ENCODE data around the gene TRIM44. TPM values are rescaled to one million over a fixed set of nuclear protein-coding genes. Genes with fewer than 3 reads are reported as not detected.

TRIM44 gene, protein sequence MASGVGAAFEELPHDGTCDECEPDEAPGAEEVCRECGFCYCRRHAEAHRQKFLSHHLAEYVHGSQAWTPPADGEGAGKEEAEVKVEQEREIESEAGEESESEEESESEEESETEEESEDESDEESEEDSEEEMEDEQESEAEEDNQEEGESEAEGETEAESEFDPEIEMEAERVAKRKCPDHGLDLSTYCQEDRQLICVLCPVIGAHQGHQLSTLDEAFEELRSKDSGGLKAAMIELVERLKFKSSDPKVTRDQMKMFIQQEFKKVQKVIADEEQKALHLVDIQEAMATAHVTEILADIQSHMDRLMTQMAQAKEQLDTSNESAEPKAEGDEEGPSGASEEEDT
- 39.9 TPM for total RNA-seq
- long read RNA-seq, full-length matches to known transcripts, result 45 of 51 reads
- long read RNA-seq, partial matches to known transcripts, result 1 of 51 reads
- long read RNA-seq, other reads (novel, unspliced or antisense), result 5 of 51 reads

DNA sequence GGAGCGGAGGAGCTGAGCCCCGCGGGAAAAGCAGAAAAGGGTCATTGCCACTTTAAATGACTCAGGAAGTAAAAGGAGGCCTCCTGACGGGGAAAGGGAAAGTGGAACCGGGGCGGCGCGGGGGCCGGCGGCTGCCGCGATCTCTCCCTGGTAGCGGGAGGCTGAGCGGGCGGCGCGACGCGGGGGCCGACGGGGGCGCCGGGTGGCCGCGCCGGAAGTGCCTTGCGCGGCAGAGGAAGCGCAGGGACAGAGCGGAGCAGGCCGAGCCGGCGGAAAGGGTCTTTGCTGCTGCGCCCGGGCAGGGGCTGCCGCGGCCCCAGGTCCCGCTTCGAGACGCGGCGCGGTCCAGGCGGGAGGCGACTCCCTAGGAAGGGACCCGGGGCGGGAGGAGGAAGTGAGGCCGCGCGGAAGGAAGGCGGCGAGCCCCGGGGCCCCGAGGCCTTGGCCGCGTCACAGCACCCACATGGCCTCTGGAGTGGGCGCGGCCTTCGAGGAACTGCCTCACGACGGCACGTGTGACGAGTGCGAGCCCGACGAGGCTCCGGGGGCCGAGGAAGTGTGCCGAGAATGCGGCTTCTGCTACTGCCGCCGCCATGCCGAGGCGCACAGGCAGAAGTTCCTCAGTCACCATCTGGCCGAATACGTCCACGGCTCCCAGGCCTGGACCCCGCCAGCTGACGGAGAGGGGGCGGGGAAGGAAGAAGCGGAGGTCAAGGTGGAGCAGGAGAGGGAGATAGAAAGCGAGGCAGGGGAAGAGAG is at the start of gene TRIM44:
TRIM44 (plus strand) TSS at position 127 of the 759 bp plus-strand sequence; CDS start at position 464, 337 bp downstream.
- DNase-seq (ENCODE audit: missing footprints) (peak; percentile 90), ATAC-seq (peak; percentile 96)
- intact Hi-C loops (cut with DNase I), result loop anchor here (2.0 to 5.0 kb wide), 3 partner anchors 44 to 279 kb away; partner anchors contain the start of genes FJX1 and LDLRAD3

DNA sequence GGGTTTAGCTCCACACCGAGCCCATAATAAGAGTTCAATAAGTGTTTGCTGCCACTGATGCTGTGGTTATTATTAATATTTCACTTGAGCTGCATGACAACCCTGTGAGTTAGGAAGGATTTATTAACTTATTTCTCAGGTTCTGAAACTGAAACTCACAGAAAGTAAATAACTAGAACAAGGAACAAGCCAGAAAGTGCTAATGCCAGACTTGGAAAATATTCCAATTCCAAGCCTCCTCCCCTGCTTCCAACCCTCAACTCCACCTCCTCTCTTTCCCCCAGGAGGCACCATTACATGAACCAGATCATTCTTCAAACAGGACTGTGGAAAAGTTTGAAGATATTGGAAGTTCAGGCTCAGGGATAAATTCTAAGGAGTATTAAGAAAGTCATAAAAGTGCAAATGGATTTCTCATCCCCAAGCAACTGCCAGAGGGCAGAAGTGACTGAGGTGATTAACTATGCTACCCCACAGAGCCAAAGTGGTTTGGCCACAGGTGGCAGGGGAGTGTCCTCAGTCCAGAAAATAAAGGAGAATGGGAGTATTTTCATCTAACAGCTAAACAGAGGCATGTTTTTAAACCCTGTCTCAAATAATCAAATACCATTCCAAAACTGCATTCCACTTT is 47.5 kb upstream of the TRIM44 start:
- intact Hi-C loops (cut with DNase I), result loop anchor here (2.0 to 5.0 kb wide), 4 partner anchors 207 to 862 kb away; no protein-coding TSS in a partner anchor
- no peak for ATAC-seq
- DNase-seq (ENCODE audit: missing footprints), result no peak

DNA sequence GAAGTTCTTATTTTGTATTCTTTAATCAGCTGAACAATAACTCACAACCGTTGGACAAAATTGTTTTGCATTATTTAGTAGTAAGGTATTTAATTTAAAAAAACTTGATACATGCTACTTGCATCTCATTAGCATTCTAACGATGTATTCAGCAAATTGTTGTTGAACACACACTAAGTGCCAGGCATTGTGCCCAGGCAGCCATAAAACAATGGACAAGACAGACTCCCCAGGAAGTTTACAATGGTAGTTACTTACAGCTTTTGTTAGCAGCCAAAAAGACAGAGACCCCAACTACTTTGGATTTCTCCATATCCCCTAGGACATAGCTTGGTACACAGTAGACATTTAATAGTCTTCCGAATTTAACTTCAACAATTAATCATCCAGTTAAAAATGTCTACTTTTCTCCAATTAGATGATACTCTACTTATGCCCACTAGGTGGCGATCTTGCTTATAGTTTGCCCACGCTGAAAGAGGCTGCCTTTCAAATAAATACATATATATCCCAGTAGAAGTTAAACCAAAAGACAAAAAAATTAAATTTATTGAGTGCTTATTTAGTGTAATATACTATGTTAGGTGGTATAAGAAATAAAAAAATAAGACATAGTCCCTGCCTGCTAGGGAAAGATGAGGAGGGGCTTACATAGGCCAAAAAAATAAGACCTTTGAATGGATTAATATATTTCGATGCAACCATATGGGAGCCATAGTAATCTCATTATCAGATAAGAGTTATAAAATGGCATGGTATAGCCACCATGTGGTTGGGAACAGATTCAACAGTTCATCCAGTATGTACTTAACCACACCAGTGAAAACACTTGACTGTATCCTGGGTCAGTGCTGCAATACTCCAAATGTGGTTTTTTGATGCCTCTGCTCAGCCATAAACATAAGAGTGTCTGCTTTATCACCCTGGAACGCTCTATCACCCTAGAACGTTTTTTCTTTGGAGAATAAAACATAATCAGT is 46.4 kb upstream of the TRIM44 start:
- ATAC-seq (no peak), DNase-seq (ENCODE audit: missing footprints) (no peak)
- intact Hi-C loops (cut with DNase I), result loop anchor here (2.0 to 5.0 kb wide), 5 partner anchors 206 to 861 kb away; no protein-coding TSS in a partner anchor

DNA sequence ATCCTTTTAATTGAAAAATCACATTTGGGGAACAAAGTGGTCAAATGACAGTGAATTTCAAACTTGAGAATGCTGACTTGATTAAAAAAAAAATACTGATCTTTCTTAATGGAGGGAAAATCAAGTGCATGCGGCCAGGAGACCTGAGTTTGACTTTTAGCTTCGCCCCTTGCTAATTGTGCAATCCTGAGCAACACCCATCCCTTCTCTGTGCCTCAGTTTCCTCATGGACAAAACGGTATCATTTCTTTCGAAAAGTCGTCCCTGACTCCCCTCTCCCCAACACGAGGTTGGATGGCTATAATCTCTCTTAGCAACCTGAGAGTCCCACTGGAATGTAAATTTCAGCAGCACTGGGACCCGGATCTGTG is 45.3 kb upstream of the TRIM44 start:
- DNase-seq (ENCODE audit: missing footprints), result no peak
- intact Hi-C loops (cut with DNase I), result loop anchor here (2.0 to 5.0 kb wide), 4 partner anchors 205 to 860 kb away; no protein-coding TSS in a partner anchor

DNA sequence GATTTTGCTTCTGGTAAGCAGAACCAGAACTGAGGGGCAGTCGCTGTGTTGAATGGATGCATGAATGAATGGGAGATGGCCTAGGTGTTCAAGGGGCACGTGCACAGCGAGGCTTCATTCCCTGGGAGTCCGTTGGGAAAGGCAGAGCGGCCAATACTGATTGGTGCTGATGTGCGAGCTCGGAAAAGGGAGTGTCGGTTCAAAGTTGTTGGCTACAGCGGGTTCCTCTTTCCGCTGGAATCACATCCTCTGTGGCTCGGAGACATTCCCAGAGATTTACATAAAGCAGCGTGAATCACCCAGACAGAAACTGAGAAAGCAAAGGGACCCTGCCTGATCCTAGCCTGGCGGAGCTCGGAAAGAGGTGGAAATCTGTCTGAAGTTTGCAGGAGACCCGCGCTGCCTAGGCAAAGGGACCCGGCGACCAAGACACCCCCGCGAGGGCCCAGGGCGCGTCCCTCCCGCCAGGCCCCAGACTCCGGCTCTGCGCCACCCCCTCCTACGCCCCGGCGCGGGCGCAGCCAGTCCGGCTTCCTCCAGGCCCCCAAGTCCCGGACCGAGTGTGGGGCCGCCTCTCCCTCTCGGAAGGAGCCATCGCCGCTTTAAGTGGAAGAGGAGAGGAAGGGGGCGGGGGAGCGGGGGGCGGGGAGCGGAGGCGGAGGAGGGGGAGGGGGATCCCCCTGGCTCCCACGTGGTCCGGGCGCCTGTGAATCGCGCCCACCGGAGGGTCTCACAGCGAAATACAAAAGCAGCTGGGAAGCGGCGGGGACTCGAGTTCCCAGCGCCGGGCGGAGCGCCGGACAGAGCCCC is 44.7 kb upstream of the TRIM44 start, which contains the start of gene FJX1:
FJX1 (plus strand) TSS at position 774 of the 810 bp plus-strand sequence. CDS start 177 bp downstream, outside the sequence.
- DNase-seq (ENCODE audit: missing footprints) (peak; percentile 77), ATAC-seq (peak; percentile 64)
- intact Hi-C loops (cut with DNase I), result loop anchor here (2.0 to 5.0 kb wide), 5 partner anchors 45 to 859 kb away; partner anchors contain the start of gene TRIM44

More for the DNA sequence above, 45.3 kb upstream of the TRIM44 start:
- no peak for ATAC-seq

DNA sequence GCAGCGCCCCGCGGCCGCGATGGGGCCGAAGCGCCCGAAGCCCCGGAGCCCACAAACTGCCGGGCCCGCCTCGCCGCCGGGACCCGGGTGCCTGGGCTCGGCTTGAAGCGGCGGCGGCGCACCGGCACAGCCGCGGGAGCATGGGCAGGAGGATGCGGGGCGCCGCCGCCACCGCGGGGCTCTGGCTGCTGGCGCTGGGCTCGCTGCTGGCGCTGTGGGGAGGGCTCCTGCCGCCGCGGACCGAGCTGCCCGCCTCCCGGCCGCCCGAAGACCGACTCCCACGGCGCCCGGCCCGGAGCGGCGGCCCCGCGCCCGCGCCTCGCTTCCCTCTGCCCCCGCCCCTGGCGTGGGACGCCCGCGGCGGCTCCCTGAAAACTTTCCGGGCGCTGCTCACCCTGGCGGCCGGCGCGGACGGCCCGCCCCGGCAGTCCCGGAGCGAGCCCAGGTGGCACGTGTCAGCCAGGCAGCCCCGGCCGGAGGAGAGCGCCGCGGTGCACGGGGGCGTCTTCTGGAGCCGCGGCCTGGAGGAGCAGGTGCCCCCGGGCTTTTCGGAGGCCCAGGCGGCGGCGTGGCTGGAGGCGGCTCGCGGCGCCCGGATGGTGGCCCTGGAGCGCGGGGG is 44.0 kb upstream of the TRIM44 start:
- peak; percentile 62 for DNase-seq (ENCODE audit: missing footprints)
- ATAC-seq, result peak; percentile 19
- intact Hi-C loops (cut with DNase I), result loop anchor here (2.0 to 5.0 kb wide), 4 partner anchors 44 to 859 kb away; partner anchors contain the start of gene TRIM44

DNA sequence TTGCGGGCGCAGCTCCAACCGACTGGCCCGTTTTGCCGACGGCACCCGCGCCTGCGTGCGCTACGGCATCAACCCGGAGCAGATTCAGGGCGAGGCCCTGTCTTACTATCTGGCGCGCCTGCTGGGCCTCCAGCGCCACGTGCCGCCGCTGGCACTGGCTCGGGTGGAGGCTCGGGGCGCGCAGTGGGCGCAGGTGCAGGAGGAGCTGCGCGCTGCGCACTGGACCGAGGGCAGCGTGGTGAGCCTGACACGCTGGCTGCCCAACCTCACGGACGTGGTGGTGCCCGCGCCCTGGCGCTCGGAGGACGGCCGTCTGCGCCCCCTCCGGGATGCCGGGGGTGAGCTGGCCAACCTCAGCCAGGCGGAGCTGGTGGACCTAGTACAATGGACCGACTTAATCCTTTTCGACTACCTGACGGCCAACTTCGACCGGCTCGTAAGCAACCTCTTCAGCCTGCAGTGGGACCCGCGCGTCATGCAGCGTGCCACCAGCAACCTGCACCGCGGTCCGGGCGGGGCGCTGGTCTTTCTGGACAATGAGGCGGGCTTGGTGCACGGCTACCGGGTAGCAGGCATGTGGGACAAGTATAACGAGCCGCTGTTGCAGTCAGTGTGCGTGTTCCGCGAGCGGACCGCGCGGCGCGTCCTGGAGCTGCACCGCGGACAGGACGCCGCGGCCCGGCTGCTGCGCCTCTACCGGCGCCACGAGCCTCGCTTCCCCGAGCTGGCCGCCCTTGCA is 43.3 kb upstream of the TRIM44 start:
- peak; percentile 33 for ATAC-seq
- peak; percentile 58 for DNase-seq (ENCODE audit: missing footprints)
- intact Hi-C loops (cut with DNase I), result loop anchor here (2.0 to 5.0 kb wide), 4 partner anchors 44 to 858 kb away; partner anchors contain the start of gene TRIM44

DNA sequence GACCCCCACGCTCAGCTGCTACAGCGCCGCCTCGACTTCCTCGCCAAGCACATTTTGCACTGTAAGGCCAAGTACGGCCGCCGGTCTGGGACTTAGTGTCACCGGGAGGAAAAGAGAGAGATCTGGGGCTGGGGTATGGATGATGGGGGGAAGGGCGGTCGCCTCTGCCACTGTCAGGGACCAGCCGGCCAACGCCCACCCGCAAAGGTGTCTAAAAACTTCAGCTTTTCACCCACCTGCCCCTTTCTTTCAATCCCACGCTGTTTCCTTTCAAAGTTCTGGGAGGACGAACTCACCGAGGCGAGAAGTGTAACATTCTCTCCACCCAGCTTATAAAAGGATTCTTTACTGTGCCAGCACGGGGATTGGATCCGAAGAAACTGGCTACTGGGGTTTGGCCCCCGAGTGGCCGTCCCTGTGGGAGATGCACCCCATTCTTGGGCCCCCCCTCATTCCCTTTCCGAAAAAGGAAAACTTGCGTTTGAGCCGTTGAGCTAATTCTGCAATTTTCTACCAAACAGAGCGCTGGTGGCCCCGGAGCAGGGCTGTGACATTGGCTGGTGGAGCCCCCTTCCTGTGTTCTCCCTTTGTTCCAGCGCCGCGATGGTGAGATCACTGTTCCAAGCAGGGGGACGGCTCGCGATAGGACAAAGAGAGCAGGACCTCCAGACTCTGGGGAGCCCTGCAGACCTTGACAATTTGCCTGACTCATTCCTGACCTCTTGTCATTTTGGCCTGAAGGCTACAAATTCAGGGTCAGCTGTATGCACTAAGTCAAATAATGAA is 42.5 kb upstream of the TRIM44 start:
- intact Hi-C loops (cut with DNase I), result loop anchor here (2.0 to 5.0 kb wide), 4 partner anchors 43 to 857 kb away; partner anchors contain the start of gene TRIM44
- DNase-seq (ENCODE audit: missing footprints) (peak; percentile 74), ATAC-seq (no peak)

DNA sequence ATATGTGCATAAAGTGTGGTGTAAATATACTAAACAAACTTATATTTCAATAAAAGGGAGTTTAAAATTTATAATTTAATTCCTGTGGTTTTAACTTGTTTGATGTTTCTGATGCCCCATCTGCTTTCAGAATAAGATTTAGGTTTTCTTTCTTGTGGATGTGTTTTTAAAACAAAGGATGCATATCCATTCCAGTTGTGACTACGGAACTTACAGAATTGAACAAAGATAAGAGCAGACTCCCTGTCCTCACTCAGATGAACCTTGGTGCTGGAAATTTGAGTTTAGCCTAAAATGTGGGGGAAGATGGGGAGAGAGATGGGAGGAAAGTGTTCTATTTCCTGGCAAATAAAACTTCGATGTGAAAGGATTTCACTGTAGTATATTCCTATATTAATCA is 41.8 kb upstream of the TRIM44 start:
- ATAC-seq, result no peak
- no peak for DNase-seq (ENCODE audit: missing footprints)
- intact Hi-C loops (cut with DNase I), result no loop called here

DNA sequence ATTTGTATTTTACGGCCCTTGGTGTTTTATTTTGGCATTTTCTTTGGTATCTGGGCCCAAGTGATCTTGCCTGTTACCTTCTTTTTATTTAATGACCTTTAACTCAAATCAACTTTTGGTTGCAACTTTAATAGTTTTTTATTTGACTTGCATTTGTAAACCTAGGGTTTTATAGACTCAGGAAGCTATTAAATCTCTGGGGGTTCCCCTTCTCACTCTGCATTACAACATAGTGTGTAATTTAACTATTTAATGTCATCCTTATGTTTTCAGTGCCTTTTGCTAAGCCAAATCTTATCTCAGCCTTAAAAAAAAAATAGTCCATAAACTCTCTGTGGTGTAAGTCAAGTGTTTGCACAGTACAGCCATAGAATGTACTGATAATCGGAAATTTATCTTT is 41.0 kb upstream of the TRIM44 start:
- intact Hi-C loops (cut with DNase I), result no loop called here
- DNase-seq (ENCODE audit: missing footprints) (no peak), ATAC-seq (no peak)

DNA sequence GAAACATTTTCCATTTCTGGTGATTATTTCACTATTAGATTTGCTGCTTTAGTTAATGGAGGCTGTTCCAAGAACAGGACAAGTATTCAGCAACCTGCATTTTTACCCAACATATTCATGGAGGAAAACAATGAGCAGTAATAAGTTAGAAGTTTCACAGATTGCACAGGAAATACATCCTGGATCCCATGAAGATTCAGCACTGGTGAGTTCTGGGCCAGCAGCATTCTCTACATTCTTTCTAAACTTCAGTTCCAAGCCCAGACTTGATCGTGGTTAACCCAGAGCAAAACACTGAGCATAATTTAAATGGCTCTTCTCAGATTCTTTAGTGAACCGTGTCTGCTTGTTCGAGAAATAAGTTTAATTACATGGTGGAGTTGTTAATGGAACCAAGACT is 40.5 kb upstream of the TRIM44 start:
- DNase-seq (ENCODE audit: missing footprints) (no peak), ATAC-seq (no peak)
- intact Hi-C loops (cut with DNase I), result no loop called here

DNA sequence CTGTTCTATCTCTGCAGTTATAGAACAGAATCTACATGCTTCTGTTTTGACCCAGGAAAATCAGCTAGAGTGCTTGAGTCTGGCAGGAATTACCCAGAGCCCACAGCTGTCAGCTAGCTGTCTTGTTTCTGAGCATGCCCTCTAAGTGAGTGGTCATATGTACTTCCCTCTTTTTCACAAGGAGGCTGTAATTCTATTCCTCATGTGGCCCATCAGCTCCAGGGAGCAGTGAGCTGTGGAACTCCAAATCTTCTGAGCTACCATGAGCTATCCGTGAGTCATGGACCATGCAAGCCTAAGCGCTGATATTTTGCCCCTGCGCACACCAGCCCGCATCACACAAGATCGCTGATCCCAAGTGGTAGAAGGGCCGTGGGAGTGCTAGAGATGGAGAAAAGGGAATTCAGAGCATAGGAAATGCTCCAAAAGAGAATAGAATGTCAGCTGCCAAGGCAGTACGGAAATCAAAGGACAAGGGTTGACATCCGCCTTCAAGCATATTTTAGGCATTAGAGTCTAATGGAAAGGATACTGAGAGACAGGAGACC is 38.9 kb upstream of the TRIM44 start:
- DNase-seq (ENCODE audit: missing footprints), result no peak
- intact Hi-C loops (cut with DNase I), result no loop called here

DNA sequence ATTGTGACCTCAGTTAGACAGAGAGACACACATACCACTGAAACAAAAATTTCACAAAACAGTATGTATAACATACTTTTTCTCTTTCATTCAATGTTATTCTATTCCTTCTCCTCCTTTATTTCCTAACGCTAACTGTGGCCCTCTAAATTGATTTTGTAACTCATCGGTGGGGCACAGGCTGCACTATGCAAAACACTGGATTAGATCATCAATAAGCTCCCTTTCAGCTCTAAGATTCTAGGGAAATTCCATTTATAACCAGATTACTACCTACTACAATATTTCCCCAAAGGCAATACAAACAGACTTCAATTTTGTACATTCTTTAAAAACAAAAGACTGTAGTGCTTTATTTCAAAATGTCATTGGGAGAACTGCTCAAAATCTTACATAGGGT is 38.3 kb upstream of the TRIM44 start:
- no peak for ATAC-seq
- DNase-seq (ENCODE audit: missing footprints), result no peak
- intact Hi-C loops (cut with DNase I), result no loop called here

More for the DNA sequence above, 38.9 kb upstream of the TRIM44 start:
- ATAC-seq, result no peak

DNA sequence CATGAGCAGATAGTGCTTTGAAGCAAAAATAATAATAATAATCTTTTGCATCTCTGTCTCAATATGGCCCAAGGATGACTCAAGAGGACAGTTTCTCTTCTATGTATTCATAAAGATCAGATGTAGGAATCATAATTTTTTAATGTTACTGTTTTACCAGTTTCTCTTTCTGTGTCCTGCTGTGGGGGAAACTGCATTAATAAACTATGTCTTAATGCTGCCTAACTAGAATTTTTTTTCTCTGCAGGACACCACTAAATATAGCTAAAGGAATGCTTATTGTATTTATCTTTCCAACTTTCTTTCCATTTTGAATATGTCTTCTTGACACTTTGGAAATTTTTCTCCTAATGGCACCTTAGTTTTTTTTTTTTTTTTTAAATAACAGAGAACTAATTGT is 37.8 kb upstream of the TRIM44 start:
- ATAC-seq (no peak), DNase-seq (ENCODE audit: missing footprints) (no peak)
- intact Hi-C loops (cut with DNase I), result no loop called here

DNA sequence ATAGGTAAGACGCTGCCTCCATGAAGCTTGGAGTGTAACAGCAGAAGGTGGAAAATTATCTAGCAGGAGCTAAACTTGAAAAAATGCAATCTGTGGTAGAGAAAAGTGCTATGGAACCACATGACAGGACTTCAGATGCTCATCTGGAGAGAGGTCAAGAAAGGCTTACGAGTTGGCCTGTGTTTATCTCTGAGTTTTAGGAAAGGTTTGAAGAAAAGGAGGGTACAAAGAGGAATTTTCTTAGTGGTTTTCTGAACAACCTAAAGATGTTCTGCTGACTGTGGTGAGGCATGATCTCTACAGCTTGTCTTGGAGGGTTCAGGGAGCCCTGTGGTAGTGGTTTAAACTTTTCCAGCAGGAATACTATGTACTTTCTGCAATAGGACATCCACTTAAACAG is 36.1 kb upstream of the TRIM44 start:
- intact Hi-C loops (cut with DNase I), result no loop called here
- no peak for ATAC-seq
- DNase-seq (ENCODE audit: missing footprints), result no peak
